SK-N-SH treated with all-trans-retinoic acid at 6 μM for 48 hours (cell line): ENCODE data around the gene ADAM33.

ENCODE experiments used
- ATAC-seq: fragments of 200-7000 bp; cut with Tn5 transposase; 3 replicates; pipeline ENCODE4 v1.9.1; 2020; ENCODE audit warnings: mild to moderate bottlenecking, moderate library complexity
- BACH2 ChIP-seq: fragments of 250-450 bp; sonication (Bioruptor Pico); IDR thresholded peaks from 2 replicates; pipeline ENCODE4 v1.9.0; 2021; ENCODE audit warnings: mild to moderate bottlenecking, borderline replicate concordance
- CSDC2 ChIP-seq: fragments of 250-450 bp; sonication (Bioruptor Pico); IDR thresholded peaks from 2 replicates; pipeline ENCODE4 v1.5.0; 2020; ENCODE audit warnings: mild to moderate bottlenecking, moderate library complexity
- ESRRG ChIP-seq: fragments of 250-450 bp; sonication (Bioruptor Pico); IDR thresholded peaks from 2 replicates; pipeline ENCODE4 v1.6.1; 2021; ENCODE audit warnings: mild to moderate bottlenecking
- GLIS3 ChIP-seq: fragments of 250-450 bp; sonication (Bioruptor Pico); IDR thresholded peaks from 2 replicates; pipeline ENCODE4 v1.5.0; 2020; ENCODE audit warnings: mild to moderate bottlenecking, moderate library complexity
- ISL1 ChIP-seq: fragments of 250-450 bp; sonication (Bioruptor Pico); IDR thresholded peaks from 2 replicates; pipeline ENCODE4 v2.1.2; 2022; ENCODE audit warnings: mild to moderate bottlenecking, moderate library complexity
- OSR1 ChIP-seq: fragments of 250-450 bp; sonication (Bioruptor Pico); IDR thresholded peaks from 2 replicates; pipeline ENCODE4 v1.8.0; 2022; ENCODE audit warnings: moderate library complexity, mild to moderate bottlenecking, inconsistent platforms
- PPARA ChIP-seq: fragments of 250-450 bp; sonication (Bioruptor Pico); IDR thresholded peaks from 2 replicates; pipeline ENCODE4 v1.5.0; 2020; ENCODE audit warnings: mild to moderate bottlenecking, borderline replicate concordance
- RARB ChIP-seq: fragments of 250-450 bp; sonication (Bioruptor Pico); IDR thresholded peaks from 2 replicates; pipeline ENCODE4 v1.8.0; 2021; ENCODE audit warnings: mild to moderate bottlenecking, moderate library complexity
- SNAI2 ChIP-seq: fragments of 250-450 bp; sonication (Bioruptor Pico); IDR thresholded peaks from 2 replicates; pipeline ENCODE4 v1.5.0; 2020; ENCODE audit warnings: mild to moderate bottlenecking, moderate library complexity
- TCF4 ChIP-seq: fragments of 250-450 bp; sonication (Bioruptor Pico); IDR thresholded peaks from 2 replicates; pipeline ENCODE4 v1.8.0; 2021; ENCODE audit warnings: mild to moderate bottlenecking, moderate library complexity, borderline replicate concordance
- TOX ChIP-seq: fragments of 250-450 bp; sonication (Bioruptor Pico); IDR thresholded peaks from 2 replicates; pipeline ENCODE4 v1.8.0; 2021; ENCODE audit warnings: mild to moderate bottlenecking, moderate library complexity, borderline replicate concordance
- ZC3H10 ChIP-seq: fragments of 250-450 bp; sonication (Bioruptor Pico); IDR thresholded peaks from 2 replicates; pipeline ENCODE4 v1.5.1; 2021; ENCODE audit warnings: mild to moderate bottlenecking, moderate library complexity
- ZFP3 ChIP-seq: fragments of 250-450 bp; sonication (Bioruptor Pico); IDR thresholded peaks from 2 replicates; pipeline ENCODE4 v1.5.0; 2020; ENCODE audit warnings: mild to moderate bottlenecking, moderate library complexity
- ZFP30 ChIP-seq: fragments of 450-650 bp; formaldehyde crosslinking; IDR thresholded peaks from 2 replicates; pipeline ENCODE4 v1.5.0; 2022; ENCODE audit warnings: mild to moderate bottlenecking, moderate library complexity
- ZNF70 ChIP-seq: fragments of 450-650 bp; formaldehyde crosslinking; IDR thresholded peaks from 2 replicates; pipeline ENCODE4 v1.5.0; 2020; ENCODE audit warnings: mild to moderate bottlenecking, moderate library complexity
- ZNF8 ChIP-seq: fragments of 450-650 bp; formaldehyde crosslinking; IDR thresholded peaks from 2 replicates; pipeline ENCODE4 v1.5.0; 2020; ENCODE audit warnings: mild to moderate bottlenecking, moderate library complexity
- TF ChIP-seq, protein P1 (sequence below): fragments of 250-450 bp; sonication (Bioruptor Pico); IDR thresholded peaks from 2 replicates; pipeline ENCODE4 v1.5.1; 2020; ENCODE audit warnings: low read depth, mild to moderate bottlenecking, moderate library complexity
- TF ChIP-seq, protein P2 (sequence below): fragments of 250-450 bp; sonication (Bioruptor Pico); IDR thresholded peaks from 2 replicates; pipeline ENCODE4 v1.8.0; 2020; ENCODE audit warnings: mild to moderate bottlenecking, moderate library complexity, borderline replicate concordance
- TF ChIP-seq, protein P3 (sequence below): fragments of 250-450 bp; sonication (Bioruptor Pico); IDR thresholded peaks from 2 replicates; pipeline ENCODE4 v1.8.0; 2021; ENCODE audit warnings: low read depth, mild to moderate bottlenecking, moderate library complexity, borderline replicate concordance
- TF ChIP-seq, protein P4 (sequence below): fragments of 250-450 bp; sonication (Bioruptor Pico); IDR thresholded peaks from 2 replicates; pipeline ENCODE4 v1.5.0; 2020; ENCODE audit warnings: mild to moderate bottlenecking, moderate library complexity

The ADAM33 gene

DNA sequence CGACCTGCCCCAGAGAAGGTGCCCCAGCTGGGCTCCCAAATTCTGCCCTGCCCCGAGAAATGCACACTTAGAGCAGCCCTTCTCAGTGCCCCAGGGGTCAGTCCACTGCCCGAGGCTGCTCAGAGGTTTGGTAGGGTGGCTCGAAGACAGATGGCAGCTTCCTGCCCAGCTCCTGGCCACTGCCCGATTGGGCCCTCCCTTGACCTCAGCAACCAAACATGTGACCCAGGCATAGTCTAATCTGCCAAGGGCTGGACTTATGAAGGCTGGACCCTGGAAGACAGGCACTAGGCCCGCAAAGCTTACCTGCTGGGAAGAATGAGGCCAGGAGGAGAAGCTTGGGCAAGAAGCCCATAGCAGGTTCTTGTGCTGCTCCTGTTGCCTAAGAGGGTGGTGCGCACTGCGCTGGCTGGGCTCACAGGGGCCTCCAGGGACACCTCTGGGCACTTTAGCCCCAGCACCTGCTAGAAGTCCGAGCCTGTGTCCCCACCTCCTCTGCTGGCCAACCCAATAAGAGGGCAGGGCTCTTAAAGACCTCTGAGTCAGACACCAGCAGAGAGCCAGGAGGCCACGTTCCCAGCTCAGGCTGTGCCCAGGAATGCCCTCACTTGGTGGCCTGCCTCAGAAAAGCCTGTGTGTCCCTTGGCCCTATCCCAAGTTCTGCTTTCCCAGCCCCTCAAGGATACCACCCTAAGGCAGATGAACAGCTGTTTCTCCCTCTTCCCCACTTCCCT lies 25.1 kb upstream of the ADAM33 start:
- peak; percentile 41 for ATAC-seq
- no peak for TF ChIP-seq TOX (CRISPR knock-in tag)
- no peak for TF ChIP-seq ZC3H10 (CRISPR knock-in tag)
- no peak for TF ChIP-seq ESRRG (CRISPR knock-in tag)
- TF ChIP-seq ZNF70 (CRISPR knock-in tag), result no peak
- TF ChIP-seq GLIS3 (CRISPR knock-in tag), result no peak
- TF ChIP-seq ZFP30 (CRISPR knock-in tag), result no peak
- TF ChIP-seq, protein P1, sequence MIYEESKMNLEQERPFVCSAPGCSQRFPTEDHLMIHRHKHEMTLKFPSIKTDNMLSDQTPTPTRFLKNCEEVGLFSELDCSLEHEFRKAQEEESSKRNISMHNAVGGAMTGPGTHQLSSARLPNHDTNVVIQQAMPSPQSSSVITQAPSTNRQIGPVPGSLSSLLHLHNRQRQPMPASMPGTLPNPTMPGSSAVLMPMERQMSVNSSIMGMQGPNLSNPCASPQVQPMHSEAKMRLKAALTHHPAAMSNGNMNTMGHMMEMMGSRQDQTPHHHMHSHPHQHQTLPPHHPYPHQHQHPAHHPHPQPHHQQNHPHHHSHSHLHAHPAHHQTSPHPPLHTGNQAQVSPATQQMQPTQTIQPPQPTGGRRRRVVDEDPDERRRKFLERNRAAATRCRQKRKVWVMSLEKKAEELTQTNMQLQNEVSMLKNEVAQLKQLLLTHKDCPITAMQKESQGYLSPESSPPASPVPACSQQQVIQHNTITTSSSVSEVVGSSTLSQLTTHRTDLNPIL (CRISPR knock-in tag), result no peak
- no peak for TF ChIP-seq BACH2
- TF ChIP-seq, protein P2, sequence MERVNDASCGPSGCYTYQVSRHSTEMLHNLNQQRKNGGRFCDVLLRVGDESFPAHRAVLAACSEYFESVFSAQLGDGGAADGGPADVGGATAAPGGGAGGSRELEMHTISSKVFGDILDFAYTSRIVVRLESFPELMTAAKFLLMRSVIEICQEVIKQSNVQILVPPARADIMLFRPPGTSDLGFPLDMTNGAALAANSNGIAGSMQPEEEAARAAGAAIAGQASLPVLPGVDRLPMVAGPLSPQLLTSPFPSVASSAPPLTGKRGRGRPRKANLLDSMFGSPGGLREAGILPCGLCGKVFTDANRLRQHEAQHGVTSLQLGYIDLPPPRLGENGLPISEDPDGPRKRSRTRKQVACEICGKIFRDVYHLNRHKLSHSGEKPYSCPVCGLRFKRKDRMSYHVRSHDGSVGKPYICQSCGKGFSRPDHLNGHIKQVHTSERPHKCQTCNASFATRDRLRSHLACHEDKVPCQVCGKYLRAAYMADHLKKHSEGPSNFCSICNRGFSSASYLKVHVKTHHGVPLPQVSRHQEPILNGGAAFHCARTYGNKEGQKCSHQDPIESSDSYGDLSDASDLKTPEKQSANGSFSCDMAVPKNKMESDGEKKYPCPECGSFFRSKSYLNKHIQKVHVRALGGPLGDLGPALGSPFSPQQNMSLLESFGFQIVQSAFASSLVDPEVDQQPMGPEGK (CRISPR knock-in tag), result no peak
- no peak for TF ChIP-seq PPARA (CRISPR knock-in tag)
- no peak for TF ChIP-seq TCF4 (CRISPR knock-in tag)
- no peak for TF ChIP-seq SNAI2
- no peak for TF ChIP-seq OSR1

DNA sequence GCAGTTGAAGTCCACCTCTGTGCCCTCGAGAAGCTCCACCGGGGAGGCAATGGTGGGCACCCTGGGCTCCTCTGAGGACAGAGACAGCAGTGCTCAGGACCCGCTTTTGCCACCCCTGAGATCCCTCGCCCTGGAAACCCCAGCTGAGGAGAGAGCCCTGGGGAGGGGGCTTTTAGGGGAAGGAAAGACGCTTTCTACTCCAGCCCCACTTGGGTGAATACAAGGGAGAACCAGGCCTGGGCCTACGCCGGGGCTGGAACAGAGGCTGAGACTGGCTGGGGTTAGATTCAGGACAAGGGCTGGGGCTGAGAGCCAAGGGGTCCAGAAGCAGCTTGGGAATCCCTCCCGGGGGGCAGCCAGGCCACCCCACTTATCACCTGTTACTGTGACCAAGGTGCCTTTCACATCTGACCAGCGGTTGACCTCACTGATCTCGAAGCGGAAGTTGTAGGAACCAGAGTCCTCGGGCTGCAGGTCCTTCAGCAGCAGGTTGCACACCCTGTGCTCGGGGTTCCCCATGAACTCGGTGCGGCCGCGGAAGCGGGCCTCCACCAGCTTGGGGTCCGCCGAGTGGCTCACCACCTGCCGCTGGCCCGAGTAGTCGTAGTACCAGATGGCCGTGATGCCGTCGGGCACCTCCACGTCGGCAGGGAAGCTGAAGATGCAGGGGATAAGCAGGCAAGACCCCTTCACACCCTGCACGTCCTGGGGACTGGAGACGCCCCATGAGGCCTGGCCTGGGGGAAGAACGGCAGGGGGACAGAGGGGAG lies 24.3 kb upstream of the ADAM33 start:
- no peak for ATAC-seq
- no peak for TF ChIP-seq TOX (CRISPR knock-in tag)
- TF ChIP-seq ISL1 (CRISPR knock-in tag), result no peak
- TF ChIP-seq BACH2, result no peak
- no peak for TF ChIP-seq ZNF70 (CRISPR knock-in tag)
- TF ChIP-seq ZFP3, result no peak
- TF ChIP-seq, protein P2 (CRISPR knock-in tag), result no peak
- no peak for TF ChIP-seq ZNF8 (CRISPR knock-in tag)
- TF ChIP-seq ZC3H10 (CRISPR knock-in tag), result no peak

DNA sequence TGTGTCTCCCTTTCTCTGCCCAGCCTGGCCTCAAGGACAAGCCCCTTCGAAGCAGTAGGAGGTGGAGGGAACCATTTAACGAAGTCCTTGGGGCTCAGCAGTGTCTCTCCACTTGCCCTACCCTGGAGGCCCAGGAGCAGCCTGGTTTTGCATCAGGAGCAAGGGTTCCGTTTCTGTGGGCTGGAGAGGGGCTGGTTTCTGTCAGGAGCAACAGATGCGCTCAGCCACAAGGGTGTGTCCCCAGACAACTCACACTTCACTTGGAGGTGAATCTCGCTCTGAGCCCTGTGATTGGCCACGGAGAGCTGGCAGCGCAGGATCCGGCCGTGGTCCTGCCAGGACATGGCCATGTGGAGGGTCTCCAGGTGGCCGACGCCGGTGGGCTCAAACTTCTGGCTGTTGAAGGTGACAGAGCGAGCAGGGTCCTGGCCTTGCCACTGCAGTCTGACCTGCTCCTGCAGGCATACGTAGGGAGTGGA lies 23.7 kb upstream of the ADAM33 start:
- ATAC-seq, result no peak; the same call in 2 of the 3 replicates
- no peak for TF ChIP-seq ZFP30 (CRISPR knock-in tag)
- TF ChIP-seq, protein P1 (CRISPR knock-in tag), result no peak
- no peak for TF ChIP-seq CSDC2 (CRISPR knock-in tag)
- no peak for TF ChIP-seq ISL1 (CRISPR knock-in tag)
- no peak for TF ChIP-seq ZNF70 (CRISPR knock-in tag)
- no peak for TF ChIP-seq ZC3H10 (CRISPR knock-in tag)
- no peak for TF ChIP-seq ZNF8 (CRISPR knock-in tag)
- TF ChIP-seq RARB (CRISPR knock-in tag), result no peak
- no peak for TF ChIP-seq TOX (CRISPR knock-in tag)
- no peak for TF ChIP-seq ZFP3
- no peak for TF ChIP-seq ESRRG (CRISPR knock-in tag)
- TF ChIP-seq, protein P2 (CRISPR knock-in tag), result no peak
- no peak for TF ChIP-seq PPARA (CRISPR knock-in tag)
- no peak for TF ChIP-seq GLIS3 (CRISPR knock-in tag)
- TF ChIP-seq, protein P3, sequence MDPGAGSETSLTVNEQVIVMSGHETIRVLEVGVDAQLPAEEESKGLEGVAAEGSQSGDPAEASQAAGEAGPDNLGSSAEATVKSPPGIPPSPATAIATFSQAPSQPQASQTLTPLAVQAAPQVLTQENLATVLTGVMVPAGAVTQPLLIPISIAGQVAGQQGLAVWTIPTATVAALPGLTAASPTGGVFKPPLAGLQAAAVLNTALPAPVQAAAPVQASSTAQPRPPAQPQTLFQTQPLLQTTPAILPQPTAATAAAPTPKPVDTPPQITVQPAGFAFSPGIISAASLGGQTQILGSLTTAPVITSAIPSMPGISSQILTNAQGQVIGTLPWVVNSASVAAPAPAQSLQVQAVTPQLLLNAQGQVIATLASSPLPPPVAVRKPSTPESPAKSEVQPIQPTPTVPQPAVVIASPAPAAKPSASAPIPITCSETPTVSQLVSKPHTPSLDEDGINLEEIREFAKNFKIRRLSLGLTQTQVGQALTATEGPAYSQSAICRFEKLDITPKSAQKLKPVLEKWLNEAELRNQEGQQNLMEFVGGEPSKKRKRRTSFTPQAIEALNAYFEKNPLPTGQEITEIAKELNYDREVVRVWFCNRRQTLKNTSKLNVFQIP, result no peak
- no peak for TF ChIP-seq OSR1
- TF ChIP-seq TCF4 (CRISPR knock-in tag), result no peak
- TF ChIP-seq, protein P4, sequence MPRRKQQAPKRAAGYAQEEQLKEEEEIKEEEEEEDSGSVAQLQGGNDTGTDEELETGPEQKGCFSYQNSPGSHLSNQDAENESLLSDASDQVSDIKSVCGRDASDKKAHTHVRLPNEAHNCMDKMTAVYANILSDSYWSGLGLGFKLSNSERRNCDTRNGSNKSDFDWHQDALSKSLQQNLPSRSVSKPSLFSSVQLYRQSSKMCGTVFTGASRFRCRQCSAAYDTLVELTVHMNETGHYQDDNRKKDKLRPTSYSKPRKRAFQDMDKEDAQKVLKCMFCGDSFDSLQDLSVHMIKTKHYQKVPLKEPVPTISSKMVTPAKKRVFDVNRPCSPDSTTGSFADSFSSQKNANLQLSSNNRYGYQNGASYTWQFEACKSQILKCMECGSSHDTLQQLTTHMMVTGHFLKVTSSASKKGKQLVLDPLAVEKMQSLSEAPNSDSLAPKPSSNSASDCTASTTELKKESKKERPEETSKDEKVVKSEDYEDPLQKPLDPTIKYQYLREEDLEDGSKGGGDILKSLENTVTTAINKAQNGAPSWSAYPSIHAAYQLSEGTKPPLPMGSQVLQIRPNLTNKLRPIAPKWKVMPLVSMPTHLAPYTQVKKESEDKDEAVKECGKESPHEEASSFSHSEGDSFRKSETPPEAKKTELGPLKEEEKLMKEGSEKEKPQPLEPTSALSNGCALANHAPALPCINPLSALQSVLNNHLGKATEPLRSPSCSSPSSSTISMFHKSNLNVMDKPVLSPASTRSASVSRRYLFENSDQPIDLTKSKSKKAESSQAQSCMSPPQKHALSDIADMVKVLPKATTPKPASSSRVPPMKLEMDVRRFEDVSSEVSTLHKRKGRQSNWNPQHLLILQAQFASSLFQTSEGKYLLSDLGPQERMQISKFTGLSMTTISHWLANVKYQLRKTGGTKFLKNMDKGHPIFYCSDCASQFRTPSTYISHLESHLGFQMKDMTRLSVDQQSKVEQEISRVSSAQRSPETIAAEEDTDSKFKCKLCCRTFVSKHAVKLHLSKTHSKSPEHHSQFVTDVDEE (CRISPR knock-in tag), result no peak
